Measurements from ENCODE around the gene DPYD.

The DPYD gene

GRCh38 chr1:97832481-97832880, 88.4 kb downstream of the DPYD start:
- Mint-ChIP-seq H3K27me3 (no peaks in the 10 kb centered on the region), H3K27ac (no peak overlapping the region), H3K36me3 (no peaks in the 10 kb centered on the region), H3K4me1 (no peaks in the 10 kb centered on the region), H3K4me3 (no peak overlapping the region), H3K9me3 (no peaks in the 10 kb centered on the region)
- ATAC-seq: no peak

GRCh38 chr1:97827887-97828286, 92.9 kb downstream of the DPYD start:
- Mint-ChIP-seq H3K9me3 (no peaks in the 10 kb centered on the region), H3K4me1 (no peaks in the 10 kb centered on the region), H3K27ac (no peak overlapping the region), H3K36me3 (no peaks in the 10 kb centered on the region), H3K27me3 (no peaks in the 10 kb centered on the region), H3K4me3 (no peak overlapping the region)
- peak; percentile 50 for ATAC-seq

GRCh38 chr1:97826820-97827219, 94.0 kb downstream of the DPYD start:
- ATAC-seq: no peak
- no peaks in the 10 kb centered on the region for H3K36me3 Mint-ChIP-seq

DNA sequence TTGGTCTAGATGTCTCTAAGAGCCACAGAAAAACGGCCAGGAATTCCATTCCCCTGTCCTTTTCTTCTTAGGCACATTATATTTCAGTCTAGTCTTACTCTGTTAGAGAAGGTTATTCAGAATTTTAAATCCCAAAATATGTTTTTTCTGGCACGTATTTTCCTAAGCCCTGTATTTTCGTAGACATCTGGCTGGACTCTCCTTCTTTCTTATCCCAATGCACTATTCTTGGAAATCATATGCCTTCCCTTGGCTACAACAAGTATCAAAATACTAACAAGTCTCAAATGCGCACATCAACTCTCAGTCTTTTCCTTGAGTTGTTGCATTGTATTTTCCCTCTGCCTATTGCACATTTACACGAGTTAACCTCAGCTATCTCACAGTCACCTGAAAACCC, 96.2 kb downstream of the DPYD start:
- H3K9me3 Mint-ChIP-seq: no peaks in the 10 kb centered on the region
- no peaks in the 10 kb centered on the region for H3K27me3 Mint-ChIP-seq
- H3K4me1 Mint-ChIP-seq: no peaks in the 10 kb centered on the region
- H3K4me3 Mint-ChIP-seq: no peak overlapping the region
- ATAC-seq: no peak
- H3K27ac Mint-ChIP-seq: no peak overlapping the region
- H3K36me3 Mint-ChIP-seq: no peaks in the 10 kb centered on the region

More at GRCh38 chr1:97826820-97827219, 94.0 kb downstream of the DPYD start:
- Mint-ChIP-seq H3K4me3 (no peak overlapping the region), H3K27ac (no peak overlapping the region), H3K9me3 (no peaks in the 10 kb centered on the region), H3K27me3 (no peaks in the 10 kb centered on the region), H3K4me1 (no peaks in the 10 kb centered on the region)

DNA sequence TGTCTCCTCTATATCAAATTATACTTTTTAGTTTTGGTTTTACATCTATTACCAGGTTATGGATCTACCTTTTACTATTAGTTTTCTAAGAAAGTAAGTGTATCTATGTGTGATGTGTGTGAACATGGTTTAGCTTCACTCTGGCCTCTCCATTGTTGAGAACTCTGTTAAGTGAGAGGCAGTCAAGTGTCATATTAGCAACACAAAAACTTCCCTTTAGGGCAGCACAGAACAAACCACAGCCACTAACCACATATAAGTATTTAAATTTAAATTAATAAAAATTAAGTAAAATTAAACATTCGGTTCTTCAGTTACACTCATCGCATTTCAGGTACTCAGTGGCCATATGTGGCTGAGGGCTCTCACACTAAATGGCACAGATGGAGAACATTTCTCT, 96.6 kb downstream of the DPYD start:
- Mint-ChIP-seq H3K4me1 (no peaks in the 10 kb centered on the region), H3K36me3 (no peaks in the 10 kb centered on the region), H3K27me3 (no peaks in the 10 kb centered on the region), H3K27ac (no peak overlapping the region), H3K9me3 (no peaks in the 10 kb centered on the region), H3K4me3 (no peak overlapping the region)
- ATAC-seq: no peak

GRCh38 chr1:97820470-97821188, 100.2 kb downstream of the DPYD start:
- Mint-ChIP-seq H3K4me1 (no peaks in the 10 kb centered on the region), H3K9me3 (no peaks in the 10 kb centered on the region), H3K27ac (no peak overlapping the region), H3K4me3 (no peak overlapping the region), H3K36me3 (no peaks in the 10 kb centered on the region), H3K27me3 (no peaks in the 10 kb centered on the region)
- ATAC-seq: no peak

DNA sequence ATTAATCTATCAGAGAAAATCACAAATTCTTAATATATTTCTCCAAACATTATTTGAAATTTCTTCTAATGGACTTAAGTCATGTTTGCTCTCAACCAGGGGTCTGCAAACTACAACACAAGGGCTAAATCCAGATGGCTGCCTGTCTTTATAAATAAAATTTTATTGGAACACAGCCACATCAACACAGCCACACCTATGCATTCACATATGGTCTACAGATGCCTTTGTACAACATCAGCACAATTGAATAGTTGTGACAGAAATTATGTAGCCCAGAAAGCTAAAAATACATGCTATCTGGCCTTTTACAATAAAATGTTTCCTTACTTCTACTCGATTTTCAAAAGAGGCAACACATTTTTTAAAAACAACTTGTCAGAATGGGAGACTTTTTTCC, 103.9 kb downstream of the DPYD start:
- no peak for ATAC-seq
- H3K36me3 Mint-ChIP-seq: no peaks in the 10 kb centered on the region
- no peak overlapping the region for H3K27ac Mint-ChIP-seq
- no peak overlapping the region for H3K4me3 Mint-ChIP-seq
- H3K9me3 Mint-ChIP-seq: no peaks in the 10 kb centered on the region
- H3K27me3 Mint-ChIP-seq: no peaks in the 10 kb centered on the region
- H3K4me1 Mint-ChIP-seq: no peaks in the 10 kb centered on the region

- Mint-ChIP-seq H3K4me3 (no peak overlapping the region), H3K36me3 (peaks cover 6% of the 10 kb centered on the region), H3K27me3 (no peaks in the 10 kb centered on the region), H3K9me3 (no peaks in the 10 kb centered on the region), H3K4me1 (no peaks in the 10 kb centered on the region), H3K27ac (no peak overlapping the region)
- ATAC-seq: no peak
Observed at GRCh38 chr1:97814804-97815203, 106.0 kb downstream of the DPYD start.

DNA sequence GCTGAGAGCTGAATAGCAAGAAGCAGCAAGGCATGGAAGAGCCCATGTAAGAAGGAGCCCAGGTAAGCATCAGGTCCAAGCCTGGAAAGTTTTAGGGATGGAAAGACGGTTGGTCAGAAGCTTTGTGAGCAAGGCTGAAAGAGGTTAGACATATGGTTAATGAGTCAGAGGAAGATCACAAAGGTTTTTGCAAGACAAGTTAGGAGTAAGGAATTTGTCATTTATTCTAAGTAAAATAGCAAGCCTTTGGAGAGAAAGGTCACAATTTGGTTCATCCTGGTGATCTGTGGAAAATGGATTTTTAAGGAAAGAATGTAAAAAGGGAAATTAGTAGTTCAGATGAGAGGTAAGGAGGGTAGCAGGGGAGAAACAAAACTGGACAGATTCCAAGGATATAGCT, 106.7 kb downstream of the DPYD start:
- peaks cover 6% of the 10 kb centered on the region for H3K36me3 Mint-ChIP-seq
- H3K27ac Mint-ChIP-seq: no peak overlapping the region
- H3K4me3 Mint-ChIP-seq: no peak overlapping the region
- ATAC-seq: no peak
- H3K4me1 Mint-ChIP-seq: no peaks in the 10 kb centered on the region
- H3K27me3 Mint-ChIP-seq: no peaks in the 10 kb centered on the region
- H3K9me3 Mint-ChIP-seq: no peaks in the 10 kb centered on the region

- H3K9me3 Mint-ChIP-seq: no peaks in the 10 kb centered on the region
- H3K4me1 Mint-ChIP-seq: no peaks in the 10 kb centered on the region
- H3K27me3 Mint-ChIP-seq: no peaks in the 10 kb centered on the region
- ATAC-seq: no peak
- H3K27ac Mint-ChIP-seq: no peak overlapping the region
- peaks cover 6% of the 10 kb centered on the region for H3K36me3 Mint-ChIP-seq
- H3K4me3 Mint-ChIP-seq: no peak overlapping the region
Observed at GRCh38 chr1:97812076-97812475, 108.8 kb downstream of the DPYD start.

DNA sequence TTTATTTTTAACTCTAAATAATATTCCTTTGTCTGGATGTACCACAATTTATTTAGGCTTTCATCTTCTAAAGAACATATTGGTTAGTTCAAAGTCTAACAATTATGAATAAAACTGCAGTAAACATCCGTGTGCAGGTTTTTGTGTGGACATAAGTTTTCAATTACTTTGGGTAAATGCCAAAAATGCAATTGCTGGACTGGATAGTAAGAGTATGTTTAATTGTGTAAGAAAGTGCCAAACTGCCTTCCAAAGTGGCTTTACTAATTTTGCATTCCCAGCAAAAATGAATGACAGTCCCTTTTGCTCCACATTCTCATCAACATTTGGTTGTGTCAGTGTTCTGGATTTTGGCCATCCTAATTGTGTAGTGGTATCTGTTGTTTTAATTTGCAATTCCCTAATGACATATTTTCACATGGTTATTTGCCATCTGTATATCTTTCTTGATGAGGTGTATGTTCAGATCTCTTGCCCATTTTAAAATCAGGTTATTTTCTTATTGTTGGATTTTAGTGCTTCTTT, 113.8 kb downstream of the DPYD start:
- no peak overlapping the region for H3K4me3 Mint-ChIP-seq
- no peaks in the 10 kb centered on the region for H3K4me1 Mint-ChIP-seq
- H3K27ac Mint-ChIP-seq: no peak overlapping the region
- H3K9me3 Mint-ChIP-seq: no peaks in the 10 kb centered on the region
- peaks cover 6% of the 10 kb centered on the region for H3K36me3 Mint-ChIP-seq
- no peak for ATAC-seq
- no peaks in the 10 kb centered on the region for H3K27me3 Mint-ChIP-seq

DNA sequence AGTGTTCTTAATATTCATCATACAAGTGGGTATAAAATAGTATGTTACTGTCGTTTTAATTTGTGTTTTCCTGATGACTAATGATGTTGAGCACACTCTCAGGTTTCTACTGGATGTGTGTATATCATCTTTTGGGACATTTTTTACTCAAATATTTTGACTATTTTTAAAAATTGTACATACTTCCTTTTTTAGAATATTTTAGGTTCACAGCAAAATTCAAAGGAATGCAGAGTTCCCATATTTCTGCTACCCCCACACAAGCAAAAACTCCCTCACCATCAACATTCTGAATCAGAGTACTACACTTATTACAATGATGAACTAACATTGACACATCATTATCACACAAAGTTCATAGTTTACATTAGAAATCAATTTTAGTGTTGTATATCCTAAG, 114.5 kb downstream of the DPYD start:
- no peaks in the 10 kb centered on the region for H3K27me3 Mint-ChIP-seq
- no peak overlapping the region for H3K4me3 Mint-ChIP-seq
- ATAC-seq: no peak
- H3K27ac Mint-ChIP-seq: no peak overlapping the region
- H3K4me1 Mint-ChIP-seq: no peaks in the 10 kb centered on the region
- H3K36me3 Mint-ChIP-seq: peaks cover 6% of the 10 kb centered on the region
- no peaks in the 10 kb centered on the region for H3K9me3 Mint-ChIP-seq

GRCh38 chr1:97805093-97805492, 115.7 kb downstream of the DPYD start:
- H3K4me1 Mint-ChIP-seq: no peaks in the 10 kb centered on the region
- no peaks in the 10 kb centered on the region for H3K36me3 Mint-ChIP-seq
- no peak for ATAC-seq
- H3K9me3 Mint-ChIP-seq: no peaks in the 10 kb centered on the region
- H3K4me3 Mint-ChIP-seq: no peak overlapping the region
- H3K27ac Mint-ChIP-seq: no peak overlapping the region
- H3K27me3 Mint-ChIP-seq: no peaks in the 10 kb centered on the region

GRCh38 chr1:97803026-97803425, 117.8 kb downstream of the DPYD start:
- ATAC-seq: no peak
- no peaks in the 10 kb centered on the region for H3K9me3 Mint-ChIP-seq

GRCh38 chr1:97802011-97802410, 118.8 kb downstream of the DPYD start:
- H3K36me3 Mint-ChIP-seq: no peaks in the 10 kb centered on the region
- no peaks in the 10 kb centered on the region for H3K4me1 Mint-ChIP-seq
- no peak overlapping the region for H3K27ac Mint-ChIP-seq
- H3K27me3 Mint-ChIP-seq: no peaks in the 10 kb centered on the region
- no peaks in the 10 kb centered on the region for H3K9me3 Mint-ChIP-seq
- ATAC-seq: no peak
- H3K4me3 Mint-ChIP-seq: no peak overlapping the region

More at GRCh38 chr1:97803026-97803425, 117.8 kb downstream of the DPYD start:
- Mint-ChIP-seq H3K36me3 (no peaks in the 10 kb centered on the region), H3K27ac (no peak overlapping the region), H3K27me3 (no peaks in the 10 kb centered on the region), H3K4me3 (no peak overlapping the region), H3K4me1 (no peaks in the 10 kb centered on the region)

DNA sequence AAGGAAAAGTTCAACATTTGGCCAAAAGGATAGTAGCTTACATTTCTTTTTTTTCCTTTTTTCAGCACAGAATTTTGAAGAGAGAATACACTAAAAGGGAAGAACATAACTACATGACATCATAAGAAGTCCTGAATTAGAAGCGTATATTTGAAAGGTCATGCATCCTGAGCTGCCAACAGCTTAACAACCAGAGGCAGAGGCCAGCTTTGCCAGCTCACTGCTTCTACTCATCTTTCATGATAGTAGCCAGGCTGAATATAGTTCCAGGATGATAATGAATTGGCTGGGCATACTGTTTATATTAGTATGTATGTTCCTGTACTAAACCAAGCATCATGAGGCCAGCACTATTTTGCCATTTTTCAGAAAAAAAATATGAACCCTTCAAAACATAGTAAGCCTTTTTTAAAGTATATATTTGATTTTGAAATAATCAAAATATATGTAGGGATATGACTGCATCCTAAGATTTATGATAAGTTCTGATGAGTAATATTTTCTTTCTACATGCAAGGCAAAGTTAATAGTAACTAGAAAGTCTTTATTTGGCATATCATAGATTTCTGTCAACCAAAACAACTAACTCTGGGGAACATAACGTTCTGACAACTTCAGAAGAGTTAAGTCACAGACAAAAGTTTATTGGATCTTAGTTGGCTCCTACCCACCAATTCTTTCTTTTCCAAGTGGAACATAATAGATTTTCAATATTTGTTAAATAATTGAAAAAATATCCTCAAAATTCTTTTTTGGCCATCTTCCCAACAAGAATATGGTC, 123.2 kb downstream of the DPYD start:
- no peak for ATAC-seq
- no peak overlapping the region for H3K27ac Mint-ChIP-seq
- no peaks in the 10 kb centered on the region for H3K9me3 Mint-ChIP-seq
- H3K4me1 Mint-ChIP-seq: no peaks in the 10 kb centered on the region
- H3K36me3 Mint-ChIP-seq: no peaks in the 10 kb centered on the region
- H3K4me3 Mint-ChIP-seq: no peak overlapping the region
- no peaks in the 10 kb centered on the region for H3K27me3 Mint-ChIP-seq

Data from stimulated activated memory B cell treated with anti-CD40 and anti-IgM and Interleukin-4, amounts not matched to agents 10 μg/mL and 1 μg/mL and 100 μg/mL, for 72 hours (primary cell).